ENCODE results near the gene SNRNP200. TPM values are rescaled to one million over a fixed set of nuclear protein-coding genes. Genes with fewer than 3 reads are reported as not detected.

The SNRNP200 gene
- total RNA-seq, 1 experiment from 2014 or later = 68.1 TPM

GRCh38 chr2:96320728-96321622 lies 15.6 kb upstream of the SNRNP200 start:
- DNase-seq = peak; percentile 77
- H2AFZ ChIP-seq (ENCODE audit: low read length) = peak overlapping the region; percentile 92
- H3K36me3 ChIP-seq (ENCODE audit: insufficient read depth, low read length) = no peaks in the 10 kb centered on the region
- no peaks in the 10 kb centered on the region for H3K9me2 ChIP-seq (replicated peaks; ENCODE audit: insufficient read depth, low read length)
- no peaks in the 10 kb centered on the region for H4K20me1 ChIP-seq (ENCODE audit: insufficient read depth, low read depth, low read length)
- H3K9ac ChIP-seq (ENCODE audit: low read length) = peak overlapping the region; percentile 92
- peak overlapping the region; percentile 81 for H3K27ac ChIP-seq (ENCODE audit: low read length)
- peaks cover 20% of the 10 kb centered on the region for H3K79me2 ChIP-seq (ENCODE audit: low read length)
- peak overlapping the region; percentile 99 for H3K4me2 ChIP-seq (ENCODE audit: low read depth, low read length, poor library complexity, severe bottlenecking)
- no peaks in the 10 kb centered on the region for H3K27me3 ChIP-seq (ENCODE audit: low read length)
- peak overlapping the region; percentile 92 for H3K4me3 ChIP-seq (ENCODE audit: low read length)
- H3K4me1 ChIP-seq (ENCODE audit: low read length) = peaks cover 46% of the 10 kb centered on the region
- no peaks in the 10 kb centered on the region for H3K9me3 ChIP-seq (ENCODE audit: low read length)

DNA sequence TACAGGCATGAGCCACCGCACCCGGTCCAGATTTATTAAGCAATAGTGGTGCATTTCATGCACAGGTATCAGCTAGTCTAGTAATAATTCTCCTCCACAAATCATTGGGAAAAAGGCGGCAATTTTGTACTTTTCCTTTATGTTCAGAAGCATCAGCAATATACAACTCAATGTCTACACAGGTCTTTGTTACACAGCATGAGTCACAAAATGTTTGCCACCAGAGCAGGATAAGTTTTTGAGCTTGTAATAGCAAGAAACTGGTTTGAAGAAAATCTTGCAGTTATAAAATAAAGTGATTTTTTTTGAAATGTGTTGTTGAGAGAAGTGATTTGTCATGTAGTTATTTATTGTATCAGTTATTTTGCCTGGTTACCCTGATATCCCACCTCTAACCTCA lies 15.0 kb upstream of the SNRNP200 start:
- peak overlapping the region; percentile 81 for H3K27ac ChIP-seq (ENCODE audit: low read length)
- peak overlapping the region; percentile 99 for H3K4me2 ChIP-seq (ENCODE audit: low read depth, low read length, poor library complexity, severe bottlenecking)
- H3K9ac ChIP-seq (ENCODE audit: low read length) = peak overlapping the region; percentile 92
- peaks cover 47% of the 10 kb centered on the region for H3K4me1 ChIP-seq (ENCODE audit: low read length)
- H3K4me3 ChIP-seq (ENCODE audit: low read length) = peak overlapping the region; percentile 92
- H2AFZ ChIP-seq (ENCODE audit: low read length) = no peak overlapping the region
- no peaks in the 10 kb centered on the region for H3K36me3 ChIP-seq (ENCODE audit: insufficient read depth, low read length)
- no peak for DNase-seq
- no peaks in the 10 kb centered on the region for H3K9me3 ChIP-seq (ENCODE audit: low read length)
- no peaks in the 10 kb centered on the region for H3K27me3 ChIP-seq (ENCODE audit: low read length)
- H3K79me2 ChIP-seq (ENCODE audit: low read length) = peaks cover 14% of the 10 kb centered on the region
- H3K9me2 ChIP-seq (replicated peaks; ENCODE audit: insufficient read depth, low read length) = no peaks in the 10 kb centered on the region
- H4K20me1 ChIP-seq (ENCODE audit: insufficient read depth, low read depth, low read length) = no peaks in the 10 kb centered on the region

DNA sequence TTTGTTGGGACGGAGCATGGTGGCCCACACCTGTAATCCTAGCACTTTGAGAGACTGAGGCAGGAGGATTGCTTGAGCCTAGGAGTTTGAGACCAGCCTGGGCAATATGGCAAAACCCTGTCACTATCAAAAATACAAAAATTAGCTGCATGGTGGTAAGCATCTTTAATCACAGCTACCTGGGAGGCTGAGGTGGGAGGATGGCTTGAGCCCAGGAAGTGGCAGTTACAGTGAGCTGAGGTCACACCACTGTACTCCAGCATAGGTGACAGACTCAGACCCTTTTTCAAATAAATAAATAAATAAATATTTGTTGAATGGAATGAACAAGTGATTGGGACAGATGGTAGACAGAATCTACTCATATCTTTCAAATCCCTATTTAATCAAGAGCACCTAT lies 14.1 kb upstream of the SNRNP200 start:
- DNase-seq = no peak
- no peaks in the 10 kb centered on the region for H3K36me3 ChIP-seq (ENCODE audit: insufficient read depth, low read length)
- peak overlapping the region; percentile 33 for H3K4me3 ChIP-seq (ENCODE audit: low read length)
- peaks cover 6% of the 10 kb centered on the region for H3K79me2 ChIP-seq (ENCODE audit: low read length)
- H4K20me1 ChIP-seq (ENCODE audit: insufficient read depth, low read depth, low read length) = no peaks in the 10 kb centered on the region
- H2AFZ ChIP-seq (ENCODE audit: low read length) = no peak overlapping the region
- no peaks in the 10 kb centered on the region for H3K9me3 ChIP-seq (ENCODE audit: low read length)
- H3K9ac ChIP-seq (ENCODE audit: low read length) = no peak overlapping the region
- H3K9me2 ChIP-seq (replicated peaks; ENCODE audit: insufficient read depth, low read length) = no peaks in the 10 kb centered on the region
- no peak overlapping the region for H3K27ac ChIP-seq (ENCODE audit: low read length)
- no peaks in the 10 kb centered on the region for H3K27me3 ChIP-seq (ENCODE audit: low read length)
- peak overlapping the region; percentile 32 for H3K4me2 ChIP-seq (ENCODE audit: low read depth, low read length, poor library complexity, severe bottlenecking)
- H3K4me1 ChIP-seq (ENCODE audit: low read length) = peaks cover 40% of the 10 kb centered on the region

- H3K27me3 ChIP-seq (ENCODE audit: low read length) = no peaks in the 10 kb centered on the region
- H3K9me3 ChIP-seq (ENCODE audit: low read length) = no peaks in the 10 kb centered on the region
- H3K4me3 ChIP-seq (ENCODE audit: low read length) = no peak overlapping the region
- H3K79me2 ChIP-seq (ENCODE audit: low read length) = peaks cover 6% of the 10 kb centered on the region
- no peak overlapping the region for H3K9ac ChIP-seq (ENCODE audit: low read length)
- peaks cover 36% of the 10 kb centered on the region for H3K4me1 ChIP-seq (ENCODE audit: low read length)
- no peaks in the 10 kb centered on the region for H3K36me3 ChIP-seq (ENCODE audit: insufficient read depth, low read length)
- no peaks in the 10 kb centered on the region for H4K20me1 ChIP-seq (ENCODE audit: insufficient read depth, low read depth, low read length)
- H2AFZ ChIP-seq (ENCODE audit: low read length) = no peak overlapping the region
- DNase-seq = no peak
- no peaks in the 10 kb centered on the region for H3K9me2 ChIP-seq (replicated peaks; ENCODE audit: insufficient read depth, low read length)
- no peak overlapping the region for H3K27ac ChIP-seq (ENCODE audit: low read length)
- H3K4me2 ChIP-seq (ENCODE audit: low read depth, low read length, poor library complexity, severe bottlenecking) = peak overlapping the region; percentile 32
These were observed 13.4 kb upstream of the SNRNP200 start for GRCh38 chr2:96318723-96319122.

- H3K36me3 ChIP-seq (ENCODE audit: insufficient read depth, low read length) = no peaks in the 10 kb centered on the region
- H3K9me3 ChIP-seq (ENCODE audit: low read length) = no peaks in the 10 kb centered on the region
- H3K4me1 ChIP-seq (ENCODE audit: low read length) = peaks cover 31% of the 10 kb centered on the region
- no peak overlapping the region for H3K4me2 ChIP-seq (ENCODE audit: low read depth, low read length, poor library complexity, severe bottlenecking)
- no peaks in the 10 kb centered on the region for H3K27me3 ChIP-seq (ENCODE audit: low read length)
- peaks cover 6% of the 10 kb centered on the region for H3K79me2 ChIP-seq (ENCODE audit: low read length)
- no peak overlapping the region for H2AFZ ChIP-seq (ENCODE audit: low read length)
- no peak for DNase-seq
- H3K9ac ChIP-seq (ENCODE audit: low read length) = no peak overlapping the region
- H3K4me3 ChIP-seq (ENCODE audit: low read length) = no peak overlapping the region
- no peaks in the 10 kb centered on the region for H4K20me1 ChIP-seq (ENCODE audit: insufficient read depth, low read depth, low read length)
- no peaks in the 10 kb centered on the region for H3K9me2 ChIP-seq (replicated peaks; ENCODE audit: insufficient read depth, low read length)
- H3K27ac ChIP-seq (ENCODE audit: low read length) = no peak overlapping the region
These were observed 12.2 kb upstream of the SNRNP200 start for GRCh38 chr2:96317584-96317997.

DNA sequence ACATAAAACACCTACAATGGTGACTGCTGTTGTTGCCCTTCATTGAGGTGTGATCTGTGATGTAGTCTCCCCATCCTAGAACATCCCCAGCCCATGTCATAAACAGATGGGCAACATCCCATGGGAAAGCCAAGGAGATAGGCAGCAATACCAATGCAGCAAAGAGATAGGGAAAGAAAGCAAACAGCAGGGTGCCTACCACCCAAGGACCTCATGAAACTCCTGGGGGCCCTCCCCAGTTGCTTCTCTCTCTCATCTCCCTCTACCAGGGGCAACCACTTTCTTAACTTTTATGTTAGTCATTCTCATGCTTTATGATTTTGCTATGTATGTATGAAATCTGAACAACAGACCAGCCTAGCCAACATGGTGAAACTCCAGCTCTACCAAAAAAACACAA lies 11.7 kb upstream of the SNRNP200 start:
- Histone ChIP-seq H3K27ac (ENCODE audit: low read length) (no peak overlapping the region), H3K9me3 (ENCODE audit: low read length) (no peaks in the 10 kb centered on the region), H3K4me1 (ENCODE audit: low read length) (peaks cover 28% of the 10 kb centered on the region)

GRCh38 chr2:96315400-96316071 lies 10.2 kb upstream of the SNRNP200 start:
- Histone ChIP-seq H2AFZ (ENCODE audit: low read length) (no peak overlapping the region), H4K20me1 (ENCODE audit: insufficient read depth, low read depth, low read length) (no peaks in the 10 kb centered on the region), H3K36me3 (ENCODE audit: insufficient read depth, low read length) (no peaks in the 10 kb centered on the region), H3K9me3 (ENCODE audit: low read length) (no peaks in the 10 kb centered on the region), H3K4me1 (ENCODE audit: low read length) (peaks cover 15% of the 10 kb centered on the region), H3K27ac (ENCODE audit: low read length) (no peak overlapping the region), H3K27me3 (ENCODE audit: low read length) (no peaks in the 10 kb centered on the region), H3K4me3 (ENCODE audit: low read length) (no peak overlapping the region), H3K79me2 (ENCODE audit: low read length) (no peaks in the 10 kb centered on the region), H3K4me2 (ENCODE audit: low read depth, low read length, poor library complexity, severe bottlenecking) (no peak overlapping the region), H3K9ac (ENCODE audit: low read length) (no peak overlapping the region), H3K9me2 (replicated peaks; ENCODE audit: insufficient read depth, low read length) (no peaks in the 10 kb centered on the region)
- DNase-seq = no peak

More for the DNA sequence above, 11.7 kb upstream of the SNRNP200 start:
- no peak overlapping the region for H3K4me3 ChIP-seq (ENCODE audit: low read length)
- peaks cover 6% of the 10 kb centered on the region for H3K79me2 ChIP-seq (ENCODE audit: low read length)
- no peak overlapping the region for H2AFZ ChIP-seq (ENCODE audit: low read length)
- no peaks in the 10 kb centered on the region for H4K20me1 ChIP-seq (ENCODE audit: insufficient read depth, low read depth, low read length)
- no peak overlapping the region for H3K4me2 ChIP-seq (ENCODE audit: low read depth, low read length, poor library complexity, severe bottlenecking)
- H3K36me3 ChIP-seq (ENCODE audit: insufficient read depth, low read length) = no peaks in the 10 kb centered on the region
- DNase-seq = no peak
- H3K27me3 ChIP-seq (ENCODE audit: low read length) = no peaks in the 10 kb centered on the region
- no peak overlapping the region for H3K9ac ChIP-seq (ENCODE audit: low read length)
- no peaks in the 10 kb centered on the region for H3K9me2 ChIP-seq (replicated peaks; ENCODE audit: insufficient read depth, low read length)

DNA sequence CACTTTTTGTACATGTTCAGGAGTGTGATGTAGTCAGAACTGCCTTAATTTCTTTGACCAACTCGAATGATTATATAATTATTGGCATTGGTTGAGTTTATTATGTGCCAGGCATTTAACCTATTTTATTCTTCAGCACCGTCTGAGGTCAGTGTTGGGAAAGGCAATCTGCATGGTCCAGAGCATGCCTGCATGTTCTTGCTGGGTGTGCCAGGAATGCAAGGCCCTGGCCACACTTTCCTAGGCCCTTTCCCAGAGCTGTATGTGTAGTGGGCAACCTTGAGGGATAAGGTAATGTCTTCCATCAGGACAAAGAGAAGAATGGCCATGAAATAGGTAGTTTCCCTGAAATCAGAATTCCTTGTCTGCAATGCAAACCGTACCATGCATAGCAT lies 9.7 kb upstream of the SNRNP200 start:
- H3K9me3 ChIP-seq (ENCODE audit: low read length) = no peaks in the 10 kb centered on the region
- H2AFZ ChIP-seq (ENCODE audit: low read length) = no peak overlapping the region
- no peak overlapping the region for H3K4me2 ChIP-seq (ENCODE audit: low read depth, low read length, poor library complexity, severe bottlenecking)
- H3K4me1 ChIP-seq (ENCODE audit: low read length) = peaks cover 10% of the 10 kb centered on the region
- H3K27me3 ChIP-seq (ENCODE audit: low read length) = no peaks in the 10 kb centered on the region
- H3K79me2 ChIP-seq (ENCODE audit: low read length) = no peaks in the 10 kb centered on the region
- H3K27ac ChIP-seq (ENCODE audit: low read length) = no peak overlapping the region
- H4K20me1 ChIP-seq (ENCODE audit: insufficient read depth, low read depth, low read length) = no peaks in the 10 kb centered on the region
- no peaks in the 10 kb centered on the region for H3K9me2 ChIP-seq (replicated peaks; ENCODE audit: insufficient read depth, low read length)
- H3K36me3 ChIP-seq (ENCODE audit: insufficient read depth, low read length) = no peaks in the 10 kb centered on the region
- no peak overlapping the region for H3K4me3 ChIP-seq (ENCODE audit: low read length)
- H3K9ac ChIP-seq (ENCODE audit: low read length) = no peak overlapping the region
- DNase-seq = no peak

Measured in Karpas-422 (cell line).